HG02973 (cell line): Measurements from ENCODE around the gene TNS3.

Experiments used
- ATAC-seq: cut with Tn5 transposase; IDR thresholded peaks from one replicate; pipeline ENCODE4 v1.9.1; 2021; ENCODE audit warnings: moderate library complexity; ENCODE audit not compliant: unreplicated experiment

Gene TNS3

DNA sequence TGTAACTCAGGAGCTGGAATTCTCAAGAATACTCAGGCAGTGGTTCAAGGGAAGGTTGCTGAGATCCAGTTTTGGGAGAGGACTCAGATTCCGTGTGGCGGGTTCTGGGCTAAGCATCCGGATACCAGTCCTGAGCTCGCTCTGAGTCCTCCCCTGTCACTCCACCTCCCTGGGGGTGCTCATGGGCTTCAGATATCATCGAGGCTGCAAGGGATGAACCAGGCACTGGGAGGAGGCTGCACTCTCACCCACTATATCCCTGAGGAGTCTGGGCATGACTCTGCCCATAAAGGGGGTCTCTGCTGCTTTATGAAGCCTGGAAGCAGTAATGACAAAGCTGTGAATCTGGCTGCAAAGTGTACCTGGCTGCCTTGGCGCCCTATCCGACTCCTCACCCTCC is 188.5 kb downstream of the TNS3 start:
- ATAC-seq = no peak

DNA sequence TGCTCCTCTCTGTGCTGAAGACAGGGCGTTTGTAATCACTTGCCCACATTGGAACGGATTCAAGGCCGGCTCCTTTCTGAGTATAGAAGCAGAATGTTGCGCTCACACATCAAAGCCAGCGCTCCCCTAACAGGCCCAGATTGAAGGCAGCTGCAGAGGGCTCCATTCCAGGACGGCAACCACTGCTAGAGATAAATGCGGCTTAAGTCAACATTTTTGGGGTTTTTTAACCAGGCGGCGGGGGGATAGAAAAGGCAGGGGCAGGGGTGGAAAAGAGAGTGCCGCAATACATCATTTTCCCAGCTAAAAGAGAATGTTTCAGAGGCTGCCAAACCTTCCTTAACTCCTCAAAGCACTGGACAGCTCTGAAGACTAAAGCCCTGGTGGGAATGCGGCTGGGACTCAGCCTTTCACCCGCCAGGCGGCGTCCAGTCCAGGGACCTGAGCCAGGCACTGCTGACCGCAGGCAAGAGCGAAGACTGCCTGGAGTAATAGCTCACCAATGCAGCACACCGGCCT is 189.6 kb downstream of the TNS3 start:
- ATAC-seq = no peak

DNA sequence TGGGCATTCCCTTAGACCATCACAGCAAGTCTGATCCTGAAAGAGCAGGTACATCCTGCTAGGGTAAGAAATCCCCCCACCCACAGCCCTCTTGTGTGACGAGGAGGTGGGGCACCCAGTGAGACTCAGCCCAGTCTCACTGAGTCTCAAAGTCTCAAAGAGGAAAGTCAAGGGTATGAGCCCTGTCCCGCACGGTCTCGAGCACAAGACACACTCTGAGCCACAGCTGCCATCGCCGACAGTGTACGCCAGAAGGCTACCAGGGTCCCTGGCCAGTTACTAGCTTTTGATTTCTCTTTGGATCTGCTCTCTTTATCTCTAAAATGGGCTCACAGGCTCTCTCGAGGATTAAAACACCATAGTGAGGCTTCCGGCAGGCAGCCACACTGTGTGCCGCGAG is 190.2 kb downstream of the TNS3 start:
- no peak for ATAC-seq

DNA sequence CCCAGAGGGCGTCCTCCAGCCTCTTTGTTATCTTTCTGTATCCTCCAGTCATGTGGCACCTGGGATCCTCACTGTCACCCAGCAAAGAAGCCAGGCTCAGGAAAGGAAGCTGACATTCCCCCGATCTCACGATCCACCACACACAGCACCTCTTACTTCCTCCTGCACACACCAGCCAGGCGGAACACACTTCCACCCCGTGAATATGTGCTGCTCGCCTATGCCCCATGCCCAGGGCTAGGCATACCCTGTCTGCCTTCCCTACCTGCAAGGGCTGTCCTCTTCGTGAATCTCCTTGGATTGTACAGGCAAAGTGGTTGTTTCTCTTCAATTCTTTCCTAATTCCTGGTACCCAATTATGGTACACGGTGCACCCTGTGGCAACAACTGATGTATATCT is 191.0 kb downstream of the TNS3 start:
- no peak for ATAC-seq

DNA sequence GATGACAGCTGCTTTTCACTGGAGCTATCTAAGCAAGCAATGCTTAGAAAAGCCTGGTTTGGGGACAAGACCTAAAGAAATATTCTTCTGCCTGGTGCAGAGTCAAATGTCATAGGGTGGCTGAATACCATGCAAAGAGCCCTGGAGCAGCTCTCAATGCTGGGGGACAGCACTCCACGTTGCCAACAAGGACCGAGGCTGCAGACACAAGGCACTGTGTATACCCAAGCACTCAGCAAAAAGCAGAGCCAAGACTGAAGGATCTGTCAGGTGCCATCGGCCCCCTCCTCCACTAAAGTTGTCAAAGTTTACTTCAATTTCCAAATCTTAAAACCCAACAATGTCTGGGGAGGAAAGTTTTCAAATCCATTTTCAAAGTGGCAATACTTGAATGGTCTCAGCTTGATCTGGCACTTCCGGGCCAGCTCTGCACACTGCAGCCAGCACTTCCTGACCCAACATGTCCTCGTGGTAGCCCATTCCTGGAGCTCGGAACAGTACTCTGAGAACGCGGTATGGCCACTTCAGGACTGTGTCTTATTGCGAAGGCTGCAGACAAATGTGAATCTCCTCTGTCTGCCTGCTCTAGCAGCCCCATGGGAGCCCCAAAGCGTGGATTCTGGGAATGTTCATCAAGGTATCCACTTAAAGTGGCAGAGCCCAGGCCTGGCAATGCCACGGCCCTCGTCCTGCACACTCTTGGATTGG is 191.8 kb downstream of the TNS3 start:
- no peak for ATAC-seq

DNA sequence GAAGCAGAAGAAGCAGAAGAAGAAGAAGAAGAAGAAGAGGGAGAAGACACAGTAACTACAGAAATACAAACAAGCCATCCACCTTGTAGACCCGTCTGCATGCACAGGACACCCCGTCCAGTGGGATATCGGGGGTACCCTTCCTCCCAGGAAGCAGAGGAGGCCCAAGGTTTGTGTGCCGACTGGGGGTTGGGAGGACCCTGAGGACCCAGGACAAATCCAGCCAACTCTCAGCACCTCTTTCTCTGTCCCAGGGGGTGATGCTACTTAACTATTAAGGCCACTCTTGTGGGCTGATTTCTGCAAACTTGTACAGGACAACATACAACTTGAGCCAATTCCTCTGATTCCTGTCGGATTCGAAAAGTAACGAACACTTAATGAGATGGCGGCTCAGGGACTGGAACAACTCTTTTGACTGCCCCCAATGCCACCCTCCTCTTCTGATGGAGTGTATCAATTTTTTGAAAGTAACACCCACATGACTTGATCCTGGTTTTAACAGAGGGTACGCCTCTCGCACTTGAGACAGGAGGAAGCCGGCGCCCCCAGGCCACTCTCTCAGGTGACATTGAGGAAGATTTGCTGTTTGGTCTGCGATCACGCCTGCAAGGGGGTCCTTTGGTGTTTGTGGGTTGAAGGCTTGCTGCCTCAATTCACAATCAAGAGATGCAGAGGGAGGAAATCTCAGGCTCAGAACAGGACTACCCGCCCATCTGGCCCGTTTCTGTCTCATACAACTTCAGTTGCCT is 192.6 kb downstream of the TNS3 start:
- no peak for ATAC-seq

DNA sequence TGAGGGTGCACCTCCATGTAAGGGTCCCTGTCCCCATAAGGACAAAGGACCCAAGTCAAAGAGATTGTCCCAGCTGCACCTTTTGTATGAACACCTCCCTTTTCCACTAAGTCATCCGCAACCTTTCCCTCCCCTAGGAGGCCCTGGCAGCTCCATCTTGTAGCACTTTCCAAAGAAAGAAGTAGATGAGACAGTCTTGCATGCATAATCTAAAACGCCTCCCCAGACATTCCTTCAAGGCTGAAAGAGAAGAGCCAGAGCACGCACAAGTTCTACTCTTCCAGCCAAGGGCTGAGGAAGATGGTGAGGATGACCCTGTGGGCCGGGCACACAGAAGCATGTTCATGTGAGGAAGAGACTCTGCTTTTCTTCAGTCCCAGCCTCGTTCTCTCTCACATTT is 194.4 kb downstream of the TNS3 start:
- no peak for ATAC-seq

DNA sequence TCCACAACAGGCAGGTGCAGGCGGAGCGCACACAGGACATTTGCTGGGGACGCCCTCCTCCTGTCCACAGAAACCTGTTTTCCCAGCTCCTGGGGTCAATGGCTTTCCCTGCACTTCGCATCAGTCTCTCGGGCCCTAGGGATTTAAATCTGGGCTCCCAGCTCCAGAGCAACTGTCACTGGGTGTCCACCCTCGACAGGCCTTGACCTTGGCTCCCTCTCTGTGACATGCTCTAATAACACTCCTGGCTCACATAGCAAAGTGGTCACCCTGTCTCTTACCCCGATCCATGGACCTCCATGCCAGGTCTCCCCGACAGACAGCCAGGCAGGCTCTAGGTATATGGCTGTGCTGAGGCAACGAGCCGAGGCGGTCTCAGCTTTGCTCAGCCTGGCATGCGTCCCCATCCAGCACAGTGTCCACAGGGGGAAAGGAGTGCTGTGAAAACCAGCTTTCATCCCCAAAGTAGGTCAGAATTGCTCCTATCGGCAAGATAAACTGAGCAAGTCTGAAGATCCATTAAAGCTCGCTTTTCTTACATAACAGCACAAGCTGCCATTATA is 195.6 kb downstream of the TNS3 start:
- ATAC-seq = no peak

DNA sequence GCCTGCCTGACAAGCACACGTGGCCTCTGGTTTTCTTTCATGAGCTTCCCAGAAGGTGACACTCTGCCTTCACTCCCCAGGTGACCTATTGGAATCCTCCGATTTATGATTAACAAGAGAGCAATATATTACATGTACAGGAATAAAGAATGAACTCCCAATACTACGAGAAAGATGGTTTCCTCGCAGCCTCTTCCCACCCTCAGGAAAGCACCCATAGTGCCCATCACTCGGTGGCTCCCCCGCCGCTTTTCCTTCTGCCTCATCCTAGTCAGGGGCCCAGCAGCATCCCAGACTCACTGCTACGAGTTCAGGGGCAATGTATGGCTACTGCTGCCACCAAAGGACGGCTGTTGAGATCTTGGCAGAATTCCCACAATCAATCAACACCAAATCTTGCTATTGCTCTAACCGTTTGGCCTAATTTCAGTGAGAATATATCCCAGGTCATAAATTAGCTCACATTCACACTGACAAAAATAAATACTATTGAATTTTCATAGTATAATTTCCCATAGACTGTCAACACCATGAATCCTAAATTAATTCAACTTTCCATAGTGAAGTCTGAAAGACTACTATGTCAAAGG is 196.3 kb downstream of the TNS3 start:
- no peak for ATAC-seq

DNA sequence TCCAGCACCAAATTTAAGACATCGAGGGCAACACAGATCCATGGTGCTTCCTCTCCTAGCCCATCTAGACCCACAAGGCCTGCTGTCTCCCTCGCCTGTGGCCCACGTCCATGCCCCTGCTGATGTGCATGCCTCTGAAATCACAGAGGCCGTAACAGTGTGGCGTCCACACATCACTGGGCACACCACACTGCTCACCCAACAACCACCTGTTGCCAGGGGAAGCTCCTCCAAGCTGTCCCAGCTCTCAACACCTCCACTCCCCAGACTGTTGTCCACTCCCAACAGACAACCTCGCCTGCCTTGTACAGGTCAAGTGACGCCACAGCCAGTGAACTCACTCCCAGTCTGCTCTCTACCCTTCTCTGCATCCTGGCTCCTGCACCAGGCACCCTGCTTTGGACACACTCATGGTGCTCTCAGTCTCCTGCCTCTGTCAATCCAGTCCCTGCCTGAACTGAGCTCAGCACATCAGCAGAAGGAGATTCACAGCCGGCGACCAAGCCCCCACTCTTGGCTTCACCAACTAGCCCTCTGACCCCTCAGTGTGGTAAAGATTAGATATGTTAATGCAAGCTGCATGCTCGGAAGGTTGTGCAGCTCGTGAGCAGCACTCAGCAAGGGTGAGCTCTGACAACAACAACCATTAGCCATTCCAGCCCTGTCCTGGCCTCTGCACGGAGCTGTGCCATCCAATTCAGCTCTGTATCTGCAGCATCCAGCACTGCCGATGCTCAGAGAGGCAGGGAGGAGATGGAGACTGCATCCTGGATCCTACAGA is 197.0 kb downstream of the TNS3 start:
- no peak for ATAC-seq

DNA sequence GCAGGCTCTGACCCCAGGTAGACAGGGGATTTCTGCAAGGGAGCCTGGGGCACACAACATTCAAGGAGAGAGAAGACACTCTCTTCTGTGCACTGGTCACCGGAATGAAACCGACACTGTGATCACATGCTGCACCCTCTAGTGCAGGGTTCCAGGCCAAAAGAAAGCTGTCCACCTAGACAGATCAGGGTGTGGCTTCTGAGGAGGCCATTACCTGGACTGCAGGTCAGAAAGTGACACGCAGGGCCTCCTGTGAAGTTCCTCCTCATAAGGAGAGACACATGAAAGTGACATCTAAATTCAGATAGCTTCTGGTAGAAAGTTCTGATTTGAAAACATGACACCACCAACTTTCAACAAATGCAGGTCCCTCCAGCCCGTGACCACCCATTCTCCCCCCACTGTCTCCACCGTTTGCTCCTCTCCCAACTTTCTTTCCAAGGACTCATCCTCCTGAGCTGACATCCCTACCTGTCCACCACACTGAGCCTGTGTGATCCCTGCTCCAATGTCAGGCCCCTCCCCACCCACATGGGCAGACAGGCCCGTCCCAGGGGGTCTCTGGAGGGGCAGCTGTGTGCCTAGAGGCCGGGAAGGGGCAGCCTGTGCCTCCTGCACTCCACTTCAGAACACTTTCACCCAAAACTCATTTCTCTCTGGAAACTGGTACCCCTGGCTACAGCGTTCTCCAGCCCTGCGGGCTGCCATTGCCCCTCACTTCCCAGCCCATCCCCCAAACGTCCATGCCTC is 198.0 kb downstream of the TNS3 start:
- ATAC-seq = no peak

DNA sequence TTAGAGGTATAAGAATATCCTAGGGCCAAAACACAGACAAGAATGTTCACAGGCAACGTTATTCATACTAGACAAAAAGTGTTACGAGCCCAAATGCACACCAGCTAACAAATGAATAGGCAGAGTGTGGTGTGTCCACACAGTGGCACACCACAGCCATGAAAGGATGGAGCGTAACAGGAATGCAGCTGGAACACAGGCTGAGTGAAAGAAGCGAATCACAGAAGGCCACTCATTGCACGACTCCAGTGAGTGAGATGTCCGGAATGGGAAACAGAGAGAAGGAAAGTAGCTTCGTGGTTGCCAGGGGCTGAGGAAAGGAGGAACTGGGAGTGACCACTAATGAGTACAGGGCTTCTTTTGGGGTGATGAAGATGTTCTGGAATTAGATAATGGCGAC is 198.8 kb downstream of the TNS3 start:
- ATAC-seq = no peak

DNA sequence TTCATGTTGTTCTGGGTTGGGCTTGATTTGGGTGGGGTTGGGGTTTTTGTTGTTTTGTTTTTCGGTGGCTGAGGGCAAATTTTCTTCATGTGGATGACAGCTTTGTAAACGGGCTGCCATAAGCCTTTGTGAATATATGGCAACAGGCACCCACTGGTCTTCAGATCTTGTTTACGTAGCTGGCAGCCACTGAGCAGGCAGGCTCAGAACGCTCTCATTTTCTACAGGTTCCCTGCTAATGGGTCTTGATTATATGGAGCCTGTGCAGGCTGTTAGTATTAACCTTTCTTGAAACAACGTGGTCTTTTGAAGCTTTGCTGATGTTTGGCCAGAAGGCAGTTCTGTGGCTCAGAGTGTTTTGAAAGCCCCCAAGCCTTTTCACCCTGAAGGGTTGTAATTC is 199.7 kb downstream of the TNS3 start:
- no peak for ATAC-seq

DNA sequence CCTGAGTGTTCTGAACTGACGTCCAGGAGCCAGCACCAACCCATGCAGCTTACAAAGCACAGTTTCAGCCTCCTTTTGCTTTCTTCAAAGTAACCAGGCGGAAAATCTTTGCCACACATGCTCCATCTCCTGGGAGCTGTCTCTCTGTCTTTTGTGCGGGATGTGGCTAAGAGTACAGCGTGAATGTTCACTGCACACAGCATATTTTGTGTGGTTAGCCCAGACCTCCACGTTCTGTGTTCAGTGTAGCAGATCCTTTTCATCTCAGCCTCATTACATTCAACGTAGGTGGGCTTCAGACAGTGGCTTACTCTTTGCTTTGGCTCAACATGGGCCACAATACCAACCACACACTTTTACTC is 200.8 kb downstream of the TNS3 start:
- ATAC-seq = no peak

DNA sequence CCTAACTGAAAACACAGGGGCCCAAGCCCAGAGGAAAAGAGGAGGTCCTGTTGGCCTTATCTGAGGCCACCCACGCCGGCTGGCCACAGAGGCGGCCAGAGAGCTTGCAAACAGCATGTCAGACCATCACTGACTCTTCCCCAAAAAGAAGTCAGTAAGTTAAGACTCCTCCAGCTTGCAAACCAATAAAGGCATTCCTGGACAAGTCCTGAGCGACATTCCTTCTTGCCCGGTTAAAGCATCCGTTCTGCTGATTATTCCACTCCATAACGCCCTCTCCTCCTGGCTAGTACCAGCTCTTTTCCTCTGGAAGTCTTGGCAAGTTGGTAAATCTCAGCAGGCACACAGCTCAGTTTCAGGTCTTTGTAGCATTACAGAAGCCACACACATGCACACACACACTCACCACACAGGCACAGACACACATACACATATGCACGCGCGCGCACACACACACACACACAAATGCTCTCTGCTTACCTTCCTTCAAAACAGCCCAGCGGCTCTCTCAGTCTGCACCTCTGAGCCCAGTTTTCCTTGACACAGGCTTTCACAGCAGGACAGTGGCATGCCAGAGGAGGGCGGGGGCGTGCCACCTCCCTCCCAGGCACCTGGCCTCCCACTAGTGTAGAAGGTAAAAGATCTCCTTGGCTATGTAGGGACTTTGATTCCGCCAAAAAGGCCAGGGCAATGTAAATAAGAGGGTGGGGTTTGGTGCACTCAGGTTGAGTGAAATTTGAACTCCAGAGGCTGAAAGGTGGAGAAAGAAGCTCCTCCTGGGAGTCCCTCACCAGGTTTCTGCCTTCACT is 201.4 kb downstream of the TNS3 start:
- no peak for ATAC-seq

DNA sequence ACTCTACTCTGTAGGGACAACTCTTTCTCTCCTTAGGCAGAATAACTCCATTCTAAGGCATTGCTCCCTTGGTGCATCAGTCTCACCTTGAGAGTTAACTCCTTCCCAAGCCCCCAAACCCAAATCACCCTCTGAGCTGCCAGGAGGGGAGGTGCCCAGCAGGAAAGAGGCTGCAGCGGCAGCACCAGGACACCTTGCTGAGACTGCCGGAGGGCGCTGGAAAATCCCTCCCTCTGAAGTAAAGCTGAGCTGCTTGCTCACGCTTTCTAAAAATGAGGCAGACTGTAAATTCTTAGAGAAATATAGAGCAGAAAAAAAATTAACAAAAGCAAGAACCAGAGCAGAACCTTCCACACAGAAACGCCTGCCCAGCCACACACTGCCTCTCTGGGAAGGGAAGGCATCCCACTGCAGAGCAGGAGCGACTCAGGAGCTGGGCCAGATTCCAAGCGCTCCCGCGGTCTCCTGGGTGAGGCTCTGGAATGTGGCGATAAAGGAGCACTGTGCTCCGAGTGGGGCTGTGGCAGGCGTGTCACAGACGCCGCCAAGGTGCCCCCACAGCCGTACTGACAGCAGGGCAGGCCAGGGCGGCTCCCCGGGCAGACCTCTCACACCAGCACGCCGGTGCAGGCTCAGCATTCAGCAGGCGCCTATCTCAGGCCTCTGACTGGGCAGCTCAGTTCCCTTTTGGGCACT is 202.1 kb downstream of the TNS3 start:
- no peak for ATAC-seq

DNA sequence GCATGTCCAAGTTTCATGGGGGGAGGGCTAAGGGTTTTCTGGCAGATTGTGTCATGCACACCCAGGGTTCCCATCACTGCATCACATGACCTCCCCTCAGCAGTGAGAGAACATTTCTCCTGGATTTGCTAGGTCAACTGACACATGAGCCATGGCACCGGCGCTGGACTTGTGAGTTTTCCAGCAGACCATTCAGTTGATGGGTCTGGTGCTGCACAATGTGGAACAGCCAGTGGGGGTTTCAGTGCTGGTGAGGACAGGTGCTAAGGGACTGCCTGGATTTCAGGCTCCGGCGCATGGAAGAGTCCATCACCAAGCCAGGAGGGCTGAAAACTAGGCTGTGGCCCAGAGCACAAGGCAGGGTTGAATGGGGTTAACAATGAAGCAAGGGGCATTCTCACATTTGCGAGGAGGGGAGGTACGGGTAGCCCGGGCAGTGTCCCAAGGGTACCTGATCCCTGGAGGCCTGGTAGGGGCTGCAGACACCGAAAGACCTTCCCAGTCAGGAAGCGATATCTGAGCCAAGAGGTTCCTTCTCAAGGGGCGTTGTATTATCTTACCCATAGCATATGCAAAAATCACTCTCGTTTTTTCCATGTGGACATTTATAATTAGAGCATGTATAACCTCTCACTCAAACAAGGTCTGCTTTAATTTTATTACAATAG is 203.0 kb downstream of the TNS3 start:
- no peak for ATAC-seq

DNA sequence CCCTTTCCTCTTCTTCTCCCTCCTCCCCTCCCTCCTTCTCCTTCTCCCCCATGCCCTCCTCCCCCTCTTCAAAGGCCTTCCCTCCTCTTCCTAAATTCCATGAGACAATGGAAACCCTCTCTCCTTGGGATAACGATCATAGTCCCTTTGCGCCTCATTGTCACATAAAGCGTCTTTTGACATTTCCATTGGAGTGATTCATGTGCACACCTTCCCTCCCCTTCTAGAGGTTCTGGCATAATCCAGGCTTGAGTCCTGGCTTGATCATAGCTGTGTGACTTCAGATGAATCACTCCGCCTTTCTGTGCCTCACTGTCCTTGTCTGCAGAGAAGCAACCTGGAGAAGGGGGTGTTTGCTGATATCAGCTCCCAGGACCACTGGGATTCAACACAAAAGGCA is 204.2 kb downstream of the TNS3 start:
- ATAC-seq = no peak
